ENCODE data around the gene DRGX. TPM values are rescaled to one million over a fixed set of nuclear protein-coding genes. Genes with fewer than 3 reads are reported as not detected.

DRGX gene
- total RNA-seq, 1 donor from 2014 or later = not detected

DNA sequence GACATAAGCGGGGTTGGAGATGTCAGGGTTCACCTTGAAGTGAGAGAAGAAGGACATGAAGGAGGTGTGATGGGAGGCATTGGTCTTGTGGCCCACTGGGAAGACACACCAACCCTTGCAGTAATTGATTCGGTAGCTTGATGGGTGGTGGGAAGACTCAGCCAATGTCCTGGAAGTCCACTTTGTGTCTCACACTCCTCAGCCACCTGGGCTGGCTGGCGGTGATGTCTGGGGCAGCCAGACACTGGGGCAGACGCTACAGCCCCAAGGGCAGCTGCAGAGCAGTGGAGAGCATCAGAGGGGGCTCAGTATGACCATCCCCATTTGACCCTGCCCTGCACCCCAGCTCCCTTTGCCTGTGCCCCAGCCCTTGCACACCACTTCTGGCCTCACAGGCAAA, 16.7 kb upstream of the DRGX start:
- Histone ChIP-seq H3K36me3 (ENCODE audit: control insufficient read depth, insufficient read depth, low read length) (no peaks in the 10 kb centered on the region), H3K27me3 (ENCODE audit: control insufficient read depth, insufficient read depth, low read length) (no peaks in the 10 kb centered on the region), H3K4me3 (ENCODE audit: low read depth, low read length) (no peak overlapping the region)
- no peak for FAIRE-seq
- TF ChIP-seq, protein P1, sequence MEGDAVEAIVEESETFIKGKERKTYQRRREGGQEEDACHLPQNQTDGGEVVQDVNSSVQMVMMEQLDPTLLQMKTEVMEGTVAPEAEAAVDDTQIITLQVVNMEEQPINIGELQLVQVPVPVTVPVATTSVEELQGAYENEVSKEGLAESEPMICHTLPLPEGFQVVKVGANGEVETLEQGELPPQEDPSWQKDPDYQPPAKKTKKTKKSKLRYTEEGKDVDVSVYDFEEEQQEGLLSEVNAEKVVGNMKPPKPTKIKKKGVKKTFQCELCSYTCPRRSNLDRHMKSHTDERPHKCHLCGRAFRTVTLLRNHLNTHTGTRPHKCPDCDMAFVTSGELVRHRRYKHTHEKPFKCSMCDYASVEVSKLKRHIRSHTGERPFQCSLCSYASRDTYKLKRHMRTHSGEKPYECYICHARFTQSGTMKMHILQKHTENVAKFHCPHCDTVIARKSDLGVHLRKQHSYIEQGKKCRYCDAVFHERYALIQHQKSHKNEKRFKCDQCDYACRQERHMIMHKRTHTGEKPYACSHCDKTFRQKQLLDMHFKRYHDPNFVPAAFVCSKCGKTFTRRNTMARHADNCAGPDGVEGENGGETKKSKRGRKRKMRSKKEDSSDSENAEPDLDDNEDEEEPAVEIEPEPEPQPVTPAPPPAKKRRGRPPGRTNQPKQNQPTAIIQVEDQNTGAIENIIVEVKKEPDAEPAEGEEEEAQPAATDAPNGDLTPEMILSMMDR (IDR thresholded peaks at IDR 0.05; ENCODE audit: insufficient read depth, low read length, severe bottlenecking) = no peak
- DNase-seq (ENCODE audit: low read depth) = no peak

DNA sequence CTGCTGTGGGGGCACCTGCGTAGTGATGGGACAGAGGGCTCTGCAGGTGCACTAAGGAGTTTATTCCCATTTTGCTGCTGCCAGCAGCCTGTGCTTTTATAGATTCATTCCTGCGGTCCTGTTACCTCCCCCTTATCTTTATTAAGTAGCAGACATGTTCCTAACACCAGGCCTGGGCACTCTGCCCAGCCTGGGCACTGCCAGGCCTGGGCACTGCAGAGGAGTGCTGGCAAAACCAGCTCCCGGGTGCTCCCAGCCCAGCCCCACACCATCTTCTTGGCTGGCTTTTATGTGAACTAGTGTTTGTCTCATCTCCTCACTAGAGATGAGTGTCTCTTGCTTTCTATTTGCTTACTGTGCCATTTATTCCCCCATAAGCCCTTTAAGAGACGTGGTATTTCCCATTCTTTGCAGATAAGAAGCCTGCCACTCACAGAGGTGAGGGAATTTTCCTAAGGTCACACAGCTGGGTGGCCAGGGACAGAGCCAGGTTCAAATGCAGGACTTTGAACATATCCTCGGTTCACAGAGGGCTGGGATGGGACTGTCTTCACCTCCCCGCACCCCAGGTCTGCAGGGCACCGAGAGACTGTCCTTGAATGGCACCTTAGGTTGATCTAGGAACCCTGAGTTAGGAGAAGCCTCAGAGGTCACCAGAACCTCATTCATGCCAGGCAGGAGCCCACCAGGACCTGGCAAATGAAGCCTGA, 14.6 kb upstream of the DRGX start:
- no peak overlapping the region for H3K4me3 ChIP-seq (ENCODE audit: low read depth, low read length)
- no peak for DNase-seq (ENCODE audit: low read depth)
- no peaks in the 10 kb centered on the region for H3K27me3 ChIP-seq (ENCODE audit: control insufficient read depth, insufficient read depth, low read length)
- no peak for FAIRE-seq
- TF ChIP-seq, protein P1 (IDR thresholded peaks at IDR 0.05; ENCODE audit: insufficient read depth, low read length, severe bottlenecking) = no peak
- H3K36me3 ChIP-seq (ENCODE audit: control insufficient read depth, insufficient read depth, low read length) = no peaks in the 10 kb centered on the region

DNA sequence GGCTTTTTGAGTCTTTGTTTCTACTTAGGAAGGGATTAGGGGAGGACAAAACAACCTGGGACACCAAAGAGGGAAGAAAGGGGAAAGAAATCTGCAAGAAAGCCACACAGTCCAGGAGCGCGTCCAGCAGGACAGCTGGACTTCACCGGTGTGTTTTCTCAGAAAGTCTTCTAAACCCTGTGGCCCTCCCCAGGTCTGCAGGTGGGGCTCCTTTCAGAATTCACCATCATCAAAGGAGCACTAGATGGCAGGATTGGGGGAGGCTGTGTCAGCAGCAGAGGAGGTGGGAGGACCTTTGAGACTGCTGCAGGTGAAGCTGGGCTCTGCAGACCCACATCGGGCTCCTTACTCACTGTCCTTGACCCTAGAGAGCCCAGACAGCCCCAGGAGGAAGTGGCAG, 13.9 kb upstream of the DRGX start:
- no peaks in the 10 kb centered on the region for H3K36me3 ChIP-seq (ENCODE audit: control insufficient read depth, insufficient read depth, low read length)
- FAIRE-seq (no peak), DNase-seq (ENCODE audit: low read depth) (no peak)
- no peak overlapping the region for H3K4me3 ChIP-seq (ENCODE audit: low read depth, low read length)
- TF ChIP-seq, protein P1 (IDR thresholded peaks at IDR 0.05; ENCODE audit: insufficient read depth, low read length, severe bottlenecking) = no peak
- no peaks in the 10 kb centered on the region for H3K27me3 ChIP-seq (ENCODE audit: control insufficient read depth, insufficient read depth, low read length)

DNA sequence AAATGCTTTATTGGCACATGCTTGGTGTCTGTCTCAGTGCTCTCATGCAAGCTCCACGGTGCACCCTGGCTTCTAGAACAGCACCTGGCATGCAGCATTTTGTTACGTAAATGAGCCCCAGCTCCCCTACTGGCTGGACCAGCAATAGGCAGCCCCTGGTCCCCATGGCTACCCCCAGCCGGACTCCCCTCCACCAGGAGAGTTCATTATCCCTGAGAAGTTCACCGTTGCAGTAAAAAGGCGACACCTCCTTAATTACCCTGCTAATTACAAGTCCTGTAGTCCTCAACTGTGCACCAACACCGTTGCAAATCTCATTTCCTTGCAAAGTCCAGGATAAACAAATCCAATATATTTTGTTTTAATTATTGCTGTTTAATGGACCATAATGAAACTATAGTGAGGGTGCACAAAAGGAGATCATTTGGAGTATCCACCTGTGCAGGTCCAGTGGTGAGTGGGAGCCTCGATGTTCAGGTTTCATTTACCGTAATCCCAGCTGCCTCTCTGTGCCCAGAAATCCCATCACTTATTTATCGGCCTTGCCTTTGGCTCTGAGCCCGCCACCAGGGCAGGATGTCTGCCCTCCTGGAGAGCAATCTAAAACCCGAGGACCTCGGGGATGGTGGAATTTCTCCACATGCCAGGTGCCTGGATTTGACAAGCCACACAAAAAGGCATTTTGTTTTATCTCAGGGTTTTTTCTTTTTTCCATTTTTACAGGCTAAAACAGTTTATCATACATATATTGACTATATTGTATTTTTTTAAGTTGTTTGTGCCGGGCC, 12.8 kb upstream of the DRGX start:
- FAIRE-seq = no peak
- H3K27me3 ChIP-seq (ENCODE audit: control insufficient read depth, insufficient read depth, low read length) = no peaks in the 10 kb centered on the region
- TF ChIP-seq, protein P1 (IDR thresholded peaks at IDR 0.05; ENCODE audit: insufficient read depth, low read length, severe bottlenecking) = peak; percentile 50
- peak; percentile 10 for DNase-seq (ENCODE audit: low read depth)
- H3K36me3 ChIP-seq (ENCODE audit: control insufficient read depth, insufficient read depth, low read length) = no peaks in the 10 kb centered on the region
- no peak overlapping the region for H3K4me3 ChIP-seq (ENCODE audit: low read depth, low read length)

DNA sequence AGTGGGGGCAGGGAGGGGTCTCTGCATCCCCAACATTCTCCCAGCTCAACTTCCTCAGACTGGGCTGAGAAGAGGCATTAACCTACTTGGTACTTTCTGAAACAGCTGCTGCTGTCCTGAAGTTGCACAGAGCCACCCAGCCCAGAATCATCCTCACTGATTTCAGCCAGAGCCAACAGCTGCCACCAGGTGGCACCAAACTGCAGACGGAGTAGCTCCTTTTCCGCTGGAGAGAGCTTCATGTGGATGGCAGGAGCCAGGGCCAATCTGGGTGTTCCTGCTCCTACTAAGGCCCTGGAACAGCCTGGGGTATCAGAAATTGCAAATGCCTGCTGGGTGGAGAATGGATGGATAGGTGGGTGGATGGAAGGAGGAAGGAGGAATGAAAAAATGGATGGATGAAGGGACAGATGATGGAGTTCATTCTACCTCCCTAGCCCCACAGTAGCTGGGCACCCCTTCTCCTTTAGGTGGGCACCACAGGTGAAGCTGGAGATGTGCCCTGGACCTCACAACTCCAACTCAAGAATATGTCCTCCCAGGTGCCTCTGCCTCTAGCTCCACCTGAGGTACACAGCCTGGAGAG, 11.8 kb upstream of the DRGX start:
- DNase-seq (ENCODE audit: low read depth) (peak; percentile 61), FAIRE-seq (no peak)
- Histone ChIP-seq H3K4me3 (ENCODE audit: low read depth, low read length) (no peak overlapping the region), H3K36me3 (ENCODE audit: control insufficient read depth, insufficient read depth, low read length) (no peaks in the 10 kb centered on the region), H3K27me3 (ENCODE audit: control insufficient read depth, insufficient read depth, low read length) (peaks cover 2% of the 10 kb centered on the region)
- TF ChIP-seq, protein P1 (IDR thresholded peaks at IDR 0.05; ENCODE audit: insufficient read depth, low read length, severe bottlenecking) = peak; percentile 92

Data from bronchial epithelial cell (primary cell).